HG02943 (cell line): ENCODE data around the gene HSPD1.

Experiments
- ATAC-seq: cut with Tn5 transposase; IDR thresholded peaks from one replicate; pipeline ENCODE4 v1.9.1; 2021; ENCODE audit warnings: mild to moderate bottlenecking, low read depth, moderate library complexity; ENCODE audit not compliant: unreplicated experiment

The HSPD1 gene

DNA sequence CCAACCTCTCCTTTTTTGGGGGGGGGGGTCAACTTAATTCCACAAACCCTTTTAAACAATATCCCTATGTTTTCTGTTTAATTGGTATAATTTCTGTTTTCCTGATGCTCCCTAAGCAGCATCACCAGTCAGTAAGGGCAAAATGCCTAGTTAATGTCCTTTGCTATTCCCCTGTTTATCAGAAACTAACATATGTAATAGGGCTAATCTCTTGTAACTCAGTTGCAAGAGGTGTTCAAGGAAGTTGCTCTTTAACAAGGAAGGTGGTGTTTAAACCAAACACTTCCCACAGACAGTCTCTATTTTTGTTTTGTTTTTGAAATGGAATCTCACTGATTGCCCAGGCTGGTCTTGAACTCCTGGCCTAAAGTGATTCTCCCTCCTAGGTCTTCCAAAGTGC, 52.8 kb downstream of the HSPD1 start:
- no peak for ATAC-seq

DNA sequence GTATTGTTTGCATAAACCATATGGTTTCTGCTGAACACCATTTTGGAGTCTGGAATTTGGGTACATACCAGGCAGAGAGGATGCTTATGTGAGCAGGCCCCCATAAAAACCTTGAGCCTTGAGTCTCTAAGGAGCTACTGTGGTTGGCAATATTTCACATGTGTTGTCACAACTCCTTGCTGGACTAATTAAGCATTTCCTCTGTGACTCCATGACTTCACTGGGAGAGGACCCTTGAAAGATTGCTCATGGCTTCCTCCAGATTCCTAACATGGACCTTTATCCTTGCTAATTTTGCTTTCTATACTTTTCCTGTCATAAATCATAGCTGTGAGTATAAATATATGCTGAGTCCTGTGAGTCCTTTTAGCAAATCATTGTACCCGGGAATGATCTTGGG, 53.9 kb downstream of the HSPD1 start:
- no peak for ATAC-seq

DNA sequence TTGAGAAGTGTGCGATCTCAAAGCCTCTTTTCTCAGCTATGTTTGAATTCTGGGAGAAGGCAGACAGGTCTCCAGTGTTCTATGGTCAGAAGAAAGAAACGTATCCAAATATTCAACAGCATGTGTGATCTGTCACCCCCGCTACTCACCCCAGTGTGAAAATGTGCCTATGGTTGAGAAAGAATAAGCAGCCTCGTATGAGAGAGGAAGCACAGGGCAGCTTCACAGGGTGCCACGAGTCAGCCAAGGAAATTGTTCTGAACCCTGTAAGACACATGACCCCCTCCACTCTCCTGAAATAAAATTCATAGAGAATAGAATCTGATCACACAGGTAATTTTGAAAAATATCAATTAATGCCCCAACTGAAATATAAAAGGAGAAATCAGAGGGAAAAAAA, 56.8 kb downstream of the HSPD1 start:
- no peak for ATAC-seq

DNA sequence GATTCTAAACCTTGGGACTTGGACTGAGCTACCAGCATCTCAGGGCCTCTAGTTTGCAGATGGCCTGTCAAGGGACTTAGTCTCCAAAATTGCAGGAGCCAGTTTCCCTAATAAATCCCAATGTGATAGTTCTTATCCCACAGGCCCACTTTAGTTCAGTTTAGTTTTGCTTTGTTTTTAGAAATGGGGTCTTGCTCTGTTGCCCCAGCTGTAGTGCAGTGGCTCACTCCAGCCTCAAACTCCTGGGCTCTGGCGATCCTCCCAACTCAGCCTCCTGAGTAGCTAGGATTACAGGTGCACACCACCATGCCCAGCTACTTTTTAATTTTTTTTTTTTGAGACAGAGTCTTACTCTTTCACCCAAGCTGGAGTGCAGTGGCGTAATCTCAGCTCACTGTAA, 62.3 kb downstream of the HSPD1 start:
- no peak for ATAC-seq
